K562 (cell line): ENCODE data around the gene ACTN3. TPM values are rescaled to one million over a fixed set of nuclear protein-coding genes. Genes with fewer than 3 reads are reported as not detected.

Experiments used
- GTF2E2 ChIP-seq: fragments of 200-800 bp; sonication (Bioruptor generic); IDR thresholded peaks from 2 replicates; pipeline ENCODE4 v1.6.1; 2016; ENCODE audit warnings: missing genetic modification characterization, missing compliant biosample characterization
- MXI1 ChIP-seq: IDR thresholded peaks from 2 replicates; pipeline ENCODE4 v1.6.1; 2011; ENCODE audit warnings: low read depth, mild to moderate bottlenecking, improper control_type of control experiment, low read length
- ZKSCAN8 ChIP-seq: fragments of 200-800 bp; sonication (Bioruptor generic); IDR thresholded peaks from 2 replicates; pipeline ENCODE4 v1.6.1; 2016; ENCODE audit warnings: missing genetic modification characterization, missing compliant biosample characterization
- polyA plus RNA-seq, 8 experiments: library from polyadenylated mRNA; depleted of rRNA in 4 of 8; stranded (reverse) in 5 of 8; unstranded in 3 of 8; fragments of >200 nt; fragmentation: Nextera tagmentation in 2 of 8; fragmentation: Illumina TruSeq in 1 of 8; extraction: Ambion mirVana in 2 of 8; extraction: Trizol in 1 of 8; gene quantifications; 2 replicates each; pipeline versions ENCODE4 v1.2.1 to v1.2.3, GENCODE V29; 2011 to 2014; ENCODE audit warnings: inconsistent platforms in 1 of 8, missing spikeins in 1 of 8
- total RNA-seq, 7 experiments: library from RNA; depleted of rRNA in 6 of 7; stranded (reverse); fragments of >200 nt in 6 of 7; fragmentation: Illumina TruSeq in 2 of 7; extraction: Trizol in 2 of 7; gene quantifications; 2 replicates each; pipeline versions ENCODE4 v1.2.1 to v1.2.3, GENCODE V29; 2011 to 2021; ENCODE audit warnings: low replicate concordance in 1 of 7
- TF ChIP-seq, protein P1 (sequence below): fragments of 450-650 bp; IDR thresholded peaks from 2 replicates; pipeline ENCODE4 v1.6.1; 2016; ENCODE audit warnings: antibody characterized with exemption
- TF ChIP-seq, protein P2 (sequence below): fragments of 250-450 bp; sonication (Bioruptor Pico); IDR thresholded peaks from 2 replicates; pipeline ENCODE4 v1.4.0; 2020
- TF ChIP-seq, protein P3 (sequence below): sonication (generic); formaldehyde crosslinking; IDR thresholded peaks from 2 replicates; pipeline ENCODE4 v1.9.0; 2022; ENCODE audit warnings: mild to moderate bottlenecking, missing genetic modification reagents
- TF ChIP-seq, protein P4 (sequence below): fragments of 250-450 bp; sonication (Bioruptor Pico); IDR thresholded peaks from 2 replicates; pipeline ENCODE4 v1.4.0; 2020

ACTN3 gene
- total and polyA plus RNA-seq, 9 of the 15 experiments (the other 6 are each of a cell fraction or from before 2014, with no cell fraction given): not detected

DNA sequence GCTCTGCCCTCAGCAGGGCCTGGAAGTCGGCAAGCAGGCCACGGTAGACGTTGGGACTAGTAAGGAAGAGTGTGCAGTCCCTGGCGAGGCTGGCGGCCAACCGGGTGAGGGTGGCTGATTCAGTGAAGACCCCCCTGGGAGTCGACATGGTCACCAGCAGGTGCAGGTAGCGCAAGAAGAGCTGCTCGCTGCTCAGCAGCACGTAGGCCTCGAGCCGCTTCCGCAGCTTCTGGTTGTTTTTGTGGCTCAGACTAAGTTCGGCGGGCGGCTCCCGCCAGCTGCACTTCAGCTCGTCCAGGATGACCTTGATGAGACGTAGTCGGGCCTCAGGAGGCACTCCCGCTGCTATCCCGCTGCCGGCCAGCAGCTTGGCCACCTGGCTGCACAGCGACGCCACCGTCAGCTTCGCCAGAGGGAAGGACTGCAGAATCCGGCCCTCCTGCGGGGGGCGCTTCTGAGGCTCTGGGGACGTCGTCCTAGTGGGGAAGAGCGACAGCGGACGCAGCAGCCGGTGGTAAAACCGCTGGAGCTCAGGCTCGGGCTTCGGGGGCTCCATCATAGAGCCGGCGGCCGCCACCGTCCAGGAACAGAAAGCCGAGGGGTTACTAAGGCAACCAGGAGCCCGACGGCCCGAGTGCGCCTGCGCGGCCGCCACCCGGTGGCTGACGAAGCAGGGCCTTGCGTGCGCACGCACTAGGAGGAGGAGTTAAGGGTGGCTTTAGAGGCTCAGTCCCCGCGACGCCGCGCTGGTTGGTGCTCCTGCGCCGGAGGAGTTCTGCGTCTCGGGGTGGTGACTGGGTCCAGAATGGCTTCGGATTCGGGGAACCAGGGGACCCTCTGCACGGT is 46.0 kb downstream of the ACTN3 start, which contains the start of the genes CCDC87 and CCS (continued):
- TF ChIP-seq, protein P1, sequence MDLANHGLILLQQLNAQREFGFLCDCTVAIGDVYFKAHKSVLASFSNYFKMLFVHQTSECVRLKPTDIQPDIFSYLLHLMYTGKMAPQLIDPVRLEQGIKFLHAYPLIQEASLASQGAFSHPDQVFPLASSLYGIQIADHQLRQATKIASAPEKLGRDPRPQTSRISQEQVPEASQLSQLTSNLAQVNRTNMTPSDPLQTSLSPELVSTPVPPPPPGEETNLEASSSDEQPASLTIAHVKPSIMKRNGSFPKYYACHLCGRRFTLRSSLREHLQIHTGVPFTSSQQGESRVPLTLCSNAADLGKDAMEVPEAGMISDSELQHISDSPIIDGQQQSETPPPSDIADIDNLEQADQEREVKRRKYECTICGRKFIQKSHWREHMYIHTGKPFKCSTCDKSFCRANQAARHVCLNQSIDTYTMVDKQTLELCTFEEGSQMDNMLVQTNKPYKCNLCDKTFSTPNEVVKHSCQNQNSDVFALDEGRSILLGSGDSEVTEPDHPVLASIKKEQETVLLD: peak; percentile 95
- TF ChIP-seq MXI1: peak; percentile 74
- TF ChIP-seq GTF2E2 (tag): no peak
- no peak for TF ChIP-seq ZKSCAN8 (CRISPR knock-in tag)
- TF ChIP-seq, protein P2, sequence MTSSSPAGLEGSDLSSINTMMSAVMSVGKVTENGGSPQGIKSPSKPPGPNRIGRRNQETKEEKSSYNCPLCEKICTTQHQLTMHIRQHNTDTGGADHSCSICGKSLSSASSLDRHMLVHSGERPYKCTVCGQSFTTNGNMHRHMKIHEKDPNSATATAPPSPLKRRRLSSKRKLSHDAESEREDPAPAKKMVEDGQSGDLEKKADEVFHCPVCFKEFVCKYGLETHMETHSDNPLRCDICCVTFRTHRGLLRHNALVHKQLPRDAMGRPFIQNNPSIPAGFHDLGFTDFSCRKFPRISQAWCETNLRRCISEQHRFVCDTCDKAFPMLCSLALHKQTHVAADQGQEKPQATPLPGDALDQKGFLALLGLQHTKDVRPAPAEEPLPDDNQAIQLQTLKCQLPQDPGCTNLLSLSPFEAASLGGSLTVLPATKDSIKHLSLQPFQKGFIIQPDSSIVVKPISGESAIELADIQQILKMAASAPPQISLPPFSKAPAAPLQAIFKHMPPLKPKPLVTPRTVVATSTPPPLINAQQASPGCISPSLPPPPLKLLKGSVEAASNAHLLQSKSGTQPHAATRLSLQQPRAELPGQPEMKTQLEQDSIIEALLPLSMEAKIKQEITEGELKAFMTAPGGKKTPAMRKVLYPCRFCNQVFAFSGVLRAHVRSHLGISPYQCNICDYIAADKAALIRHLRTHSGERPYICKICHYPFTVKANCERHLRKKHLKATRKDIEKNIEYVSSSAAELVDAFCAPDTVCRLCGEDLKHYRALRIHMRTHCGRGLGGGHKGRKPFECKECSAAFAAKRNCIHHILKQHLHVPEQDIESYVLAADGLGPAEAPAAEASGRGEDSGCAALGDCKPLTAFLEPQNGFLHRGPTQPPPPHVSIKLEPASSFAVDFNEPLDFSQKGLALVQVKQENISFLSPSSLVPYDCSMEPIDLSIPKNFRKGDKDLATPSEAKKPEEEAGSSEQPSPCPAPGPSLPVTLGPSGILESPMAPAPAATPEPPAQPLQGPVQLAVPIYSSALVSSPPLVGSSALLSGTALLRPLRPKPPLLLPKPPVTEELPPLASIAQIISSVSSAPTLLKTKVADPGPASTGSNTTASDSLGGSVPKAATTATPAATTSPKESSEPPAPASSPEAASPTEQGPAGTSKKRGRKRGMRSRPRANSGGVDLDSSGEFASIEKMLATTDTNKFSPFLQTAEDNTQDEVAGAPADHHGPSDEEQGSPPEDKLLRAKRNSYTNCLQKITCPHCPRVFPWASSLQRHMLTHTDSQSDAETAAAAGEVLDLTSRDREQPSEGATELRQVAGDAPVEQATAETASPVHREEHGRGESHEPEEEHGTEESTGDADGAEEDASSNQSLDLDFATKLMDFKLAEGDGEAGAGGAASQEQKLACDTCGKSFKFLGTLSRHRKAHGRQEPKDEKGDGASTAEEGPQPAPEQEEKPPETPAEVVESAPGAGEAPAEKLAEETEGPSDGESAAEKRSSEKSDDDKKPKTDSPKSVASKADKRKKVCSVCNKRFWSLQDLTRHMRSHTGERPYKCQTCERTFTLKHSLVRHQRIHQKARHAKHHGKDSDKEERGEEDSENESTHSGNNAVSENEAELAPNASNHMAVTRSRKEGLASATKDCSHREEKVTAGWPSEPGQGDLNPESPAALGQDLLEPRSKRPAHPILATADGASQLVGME: peak; percentile 50; the same call in 1 of the 2 replicates
- TF ChIP-seq, protein P3, sequence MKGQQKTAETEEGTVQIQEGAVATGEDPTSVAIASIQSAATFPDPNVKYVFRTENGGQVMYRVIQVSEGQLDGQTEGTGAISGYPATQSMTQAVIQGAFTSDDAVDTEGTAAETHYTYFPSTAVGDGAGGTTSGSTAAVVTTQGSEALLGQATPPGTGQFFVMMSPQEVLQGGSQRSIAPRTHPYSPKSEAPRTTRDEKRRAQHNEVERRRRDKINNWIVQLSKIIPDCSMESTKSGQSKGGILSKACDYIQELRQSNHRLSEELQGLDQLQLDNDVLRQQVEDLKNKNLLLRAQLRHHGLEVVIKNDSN (CRISPR knock-in tag): no peak; the same call in 1 of the 2 replicates
- TF ChIP-seq, protein P4, sequence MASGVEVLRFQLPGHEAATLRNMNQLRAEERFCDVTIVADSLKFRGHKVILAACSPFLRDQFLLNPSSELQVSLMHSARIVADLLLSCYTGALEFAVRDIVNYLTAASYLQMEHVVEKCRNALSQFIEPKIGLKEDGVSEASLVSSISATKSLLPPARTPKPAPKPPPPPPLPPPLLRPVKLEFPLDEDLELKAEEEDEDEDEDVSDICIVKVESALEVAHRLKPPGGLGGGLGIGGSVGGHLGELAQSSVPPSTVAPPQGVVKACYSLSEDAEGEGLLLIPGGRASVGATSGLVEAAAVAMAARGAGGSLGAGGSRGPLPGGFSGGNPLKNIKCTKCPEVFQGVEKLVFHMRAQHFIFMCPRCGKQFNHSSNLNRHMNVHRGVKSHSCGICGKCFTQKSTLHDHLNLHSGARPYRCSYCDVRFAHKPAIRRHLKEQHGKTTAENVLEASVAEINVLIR (CRISPR knock-in tag): peak; percentile 36; the same call in 1 of the 2 replicates
